ENCODE measurements around the gene WNK4.

WNK4 gene

GRCh38 chr17:42748202-42748907, 32.1 kb upstream of the WNK4 start:
- CTCF ChIA-PET, result no interaction called here
- H3K27ac ChIP-seq, result no peak overlapping the region
- no peak for DNase-seq (ENCODE audit: low spot score)
- POLR2A ChIA-PET (ENCODE audit: low non-redundant PET), result no interaction called here
- TF ChIP-seq CTCF (conservative IDR thresholded peaks at IDR 0.05; ENCODE audit: low read depth), result no peak

GRCh38 chr17:42748908-42749798, 31.3 kb upstream of the WNK4 start:
- no peak overlapping the region for H3K27ac ChIP-seq
- ChIA-PET POLR2A (ENCODE audit: low non-redundant PET) (no interaction called here), CTCF (interaction anchor here (0.6 kb wide), 1 partner anchor 9 kb away, joined by 3 read pairs; no protein-coding TSS in a partner anchor)
- TF ChIP-seq CTCF (conservative IDR thresholded peaks at IDR 0.05; ENCODE audit: low read depth), result no peak
- no peak for DNase-seq (ENCODE audit: low spot score)

GRCh38 chr17:42750739-42751344, 29.6 kb upstream of the WNK4 start:
- CTCF ChIA-PET, result interaction anchor here (0.5 kb wide), 1 partner anchor 12 kb away, joined by 3 read pairs; no protein-coding TSS in a partner anchor
- H3K27ac ChIP-seq, result no peak overlapping the region
- POLR2A ChIA-PET (ENCODE audit: low non-redundant PET), result no interaction called here
- TF ChIP-seq CTCF (conservative IDR thresholded peaks at IDR 0.05; ENCODE audit: low read depth), result no peak
- no peak for DNase-seq (ENCODE audit: low spot score)

- no peak for TF ChIP-seq CTCF (conservative IDR thresholded peaks at IDR 0.05; ENCODE audit: low read depth)
- H3K27ac ChIP-seq, result no peak overlapping the region
- POLR2A ChIA-PET (ENCODE audit: low non-redundant PET), result no interaction called here
- no peak for DNase-seq (ENCODE audit: low spot score)
- CTCF ChIA-PET, result no interaction called here
Measured at GRCh38 chr17:42751628-42752027, 28.8 kb upstream of the WNK4 start.

- peak; percentile 12 for DNase-seq (ENCODE audit: low spot score)
- H3K27ac ChIP-seq, result peak overlapping the region; percentile 66
- ChIA-PET POLR2A (ENCODE audit: low non-redundant PET) (interaction anchor here (0.7 kb wide), 1 partner anchor 9 kb away, joined by 4 read pairs; no protein-coding TSS in a partner anchor), CTCF (no interaction called here)
- no peak for TF ChIP-seq CTCF (conservative IDR thresholded peaks at IDR 0.05; ENCODE audit: low read depth)
Measured at GRCh38 chr17:42754782-42755181, 25.6 kb upstream of the WNK4 start.

- no peak for TF ChIP-seq CTCF (conservative IDR thresholded peaks at IDR 0.05; ENCODE audit: low read depth)
- ChIA-PET CTCF (interaction anchor here (0.8 kb wide), 1 partner anchor 25 kb away, joined by 3 read pairs; no protein-coding TSS in a partner anchor), POLR2A (ENCODE audit: low non-redundant PET) (interaction anchor here (0.5 kb wide), 2 partner anchors 32 to 182 kb away, joined by 3 to 4 read pairs; no protein-coding TSS in a partner anchor)
- DNase-seq (ENCODE audit: low spot score), result no peak
- H3K27ac ChIP-seq, result no peak overlapping the region
Measured at GRCh38 chr17:42759982-42760651, 20.3 kb upstream of the WNK4 start.
